Activated CD4-positive, CD25-positive, alpha-beta regulatory T cell (primary cell): ENCODE measurements around the gene AKAP10.
"Not testable (repeated sequence)": the region's sequence is repeated elsewhere in the genome, so short reads cannot be mapped to it uniquely, and the experiment has no call there.

ENCODE experiments used
- DNase-seq, 4 experiments: peaks; one replicate each; lab custom pipeline; 2025; lab: John Stamatoyannopoulos, UW

The AKAP10 gene

GRCh38 chr17:19933628-19934027 is 44.0 kb downstream of the AKAP10 start:
- no peak for DNase-seq

GRCh38 chr17:19933221-19933620 is 44.4 kb downstream of the AKAP10 start:
- no peak for DNase-seq

GRCh38 chr17:19928299-19928698 is 49.3 kb downstream of the AKAP10 start:
- no peak for DNase-seq

GRCh38 chr17:19915245-19915978 is 62.2 kb downstream of the AKAP10 start:
- DNase-seq = no peak

DNA sequence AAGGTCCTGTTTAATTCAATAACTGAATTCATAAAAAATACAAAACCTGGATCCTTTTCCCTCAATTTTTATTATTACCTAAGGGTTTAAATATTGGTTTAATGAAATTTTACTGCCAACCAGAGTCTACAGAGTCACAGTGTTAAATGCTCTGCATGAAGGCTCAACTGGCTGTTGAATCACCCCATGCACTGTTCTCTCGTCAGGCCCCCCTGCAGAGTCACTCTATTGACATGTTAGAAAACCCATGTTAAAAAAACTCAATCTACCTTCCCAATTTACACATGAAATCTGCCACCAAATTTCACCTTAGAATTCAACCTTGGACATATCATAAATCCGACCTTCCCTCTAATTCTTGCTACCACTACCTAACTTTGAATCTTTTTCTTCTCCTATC is 66.6 kb downstream of the AKAP10 start:
- DNase-seq = no peak

GRCh38 chr17:19909139-19909538 is 68.5 kb downstream of the AKAP10 start:
- DNase-seq = no peak

- DNase-seq = no peak
Observed at GRCh38 chr17:19905502-19905901, 72.1 kb downstream of the AKAP10 start.

- no peak for DNase-seq
Observed at GRCh38 chr17:19904924-19905323, 72.7 kb downstream of the AKAP10 start.

- no peak for DNase-seq
Observed at GRCh38 chr17:19904412-19904811, 73.2 kb downstream of the AKAP10 start.

DNA sequence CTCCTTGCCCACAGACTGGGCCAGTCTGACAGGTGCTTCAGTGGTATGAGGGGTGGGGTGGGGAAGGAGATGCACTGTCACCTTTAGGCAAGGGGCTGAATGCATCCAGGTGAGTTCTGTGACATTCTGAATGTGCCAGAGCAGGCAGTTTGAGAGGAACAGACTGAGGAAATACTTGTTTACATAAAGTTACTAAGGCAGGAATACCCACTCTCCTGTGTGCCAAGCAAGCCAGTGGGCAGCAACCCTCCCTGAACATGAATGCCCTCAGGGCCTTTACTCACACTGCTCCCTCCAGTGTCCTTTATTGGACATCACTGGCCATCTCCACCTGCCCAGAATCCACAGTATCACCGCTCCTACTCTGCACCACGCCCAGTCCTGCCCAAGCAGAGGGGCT is 76.8 kb downstream of the AKAP10 start:
- no peak for DNase-seq

GRCh38 chr17:19897903-19898302 is 79.7 kb downstream of the AKAP10 start:
- DNase-seq = no peak

DNA sequence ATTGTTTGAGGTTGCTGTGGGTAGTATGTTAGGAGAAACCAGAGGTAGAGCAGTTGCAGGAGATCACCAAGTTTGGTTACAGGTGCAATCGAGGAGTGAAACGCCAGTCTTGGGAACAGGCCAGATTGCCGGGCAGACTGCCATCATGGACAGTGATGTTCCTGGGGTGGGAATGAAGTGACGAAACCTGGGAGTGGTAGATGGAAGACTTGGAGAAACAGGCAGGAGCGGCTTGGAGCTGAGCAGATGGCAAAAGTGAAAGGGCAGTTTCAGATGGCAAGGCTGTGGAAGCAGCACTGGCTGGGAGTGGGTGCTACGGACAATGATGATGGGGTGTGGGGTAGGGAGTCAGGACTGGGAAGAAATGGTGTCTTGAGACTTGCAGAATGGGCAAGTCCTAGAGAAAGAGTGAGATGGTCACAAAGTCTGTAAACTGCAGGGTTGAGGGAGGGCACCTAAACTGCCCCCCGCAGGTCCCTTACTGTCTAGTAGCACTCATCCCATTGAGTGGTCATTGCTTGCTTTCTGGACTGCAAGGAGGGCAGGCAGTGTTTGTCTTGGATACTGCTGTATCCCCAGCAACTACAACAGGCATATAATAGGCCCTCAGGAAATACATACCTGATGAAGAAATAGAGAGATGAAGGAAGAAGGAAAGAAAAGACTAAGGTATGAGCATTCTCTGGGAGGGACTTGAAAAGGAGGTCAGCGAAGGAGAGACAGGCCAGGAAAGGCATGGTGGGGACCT is 80.4 kb downstream of the AKAP10 start:
- no peak for DNase-seq

DNA sequence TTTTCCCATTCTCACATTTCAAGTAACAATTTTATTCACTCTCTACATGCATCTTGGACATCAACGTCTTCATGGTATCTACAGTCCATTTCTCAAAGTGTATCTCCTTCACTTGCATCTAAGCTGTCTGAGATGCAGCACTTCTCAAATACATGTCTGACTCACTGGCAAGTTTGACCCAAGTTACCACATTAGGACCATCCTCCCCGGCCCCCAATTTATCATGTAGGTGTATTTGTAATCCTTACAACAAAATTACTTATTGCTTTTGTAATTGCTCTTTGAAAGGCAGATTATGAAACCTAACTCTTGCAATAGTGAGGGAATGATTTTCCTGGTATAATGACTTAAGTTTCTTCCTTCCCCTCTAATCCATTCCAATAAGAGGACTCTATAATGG is 80.9 kb downstream of the AKAP10 start:
- no peak for DNase-seq

DNA sequence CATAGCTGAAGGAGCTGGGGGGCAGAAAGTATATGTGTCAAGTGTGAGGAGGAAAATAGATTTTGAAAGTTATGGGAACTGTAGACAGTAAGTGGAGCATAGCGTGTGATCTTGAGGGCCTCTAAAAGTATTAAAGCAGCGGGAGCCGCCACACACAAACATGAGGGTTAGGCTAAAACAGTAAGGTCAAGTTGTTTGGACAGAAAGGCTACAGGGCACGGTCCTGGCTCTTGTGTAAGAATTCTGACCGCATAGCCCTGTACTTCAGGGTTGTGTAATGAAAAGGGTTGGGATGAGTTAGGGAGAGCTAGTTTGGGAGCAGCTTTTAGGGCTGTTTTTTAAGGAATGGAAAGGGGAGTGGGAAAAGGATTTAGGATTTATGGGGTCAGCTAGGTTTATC is 87.1 kb downstream of the AKAP10 start:
- DNase-seq = not testable (repeated sequence)

DNA sequence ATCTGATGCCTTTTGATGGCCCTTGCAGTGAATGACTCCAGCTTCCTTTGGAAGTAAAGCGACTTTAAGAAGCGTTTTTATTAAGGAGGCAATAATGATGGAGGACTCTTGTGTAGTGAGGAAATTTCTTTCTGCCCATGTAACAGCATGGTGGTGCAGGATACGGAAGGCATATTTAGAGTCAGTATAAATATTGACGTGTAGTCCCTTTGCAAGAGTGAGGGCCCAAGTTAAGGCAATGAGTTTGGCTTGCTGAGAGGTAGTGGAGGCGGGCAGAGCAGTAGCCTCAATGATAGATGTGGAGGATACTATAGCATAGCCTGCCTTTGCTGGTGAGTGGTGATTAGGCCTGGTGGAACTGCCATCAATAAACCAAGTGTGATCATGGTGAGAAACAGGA is 87.6 kb downstream of the AKAP10 start:
- not testable (repeated sequence) for DNase-seq

GRCh38 chr17:19886116-19886515 is 91.5 kb downstream of the AKAP10 start:
- DNase-seq = no peak

GRCh38 chr17:19883537-19884215 is 94.0 kb downstream of the AKAP10 start:
- no peak for DNase-seq

GRCh38 chr17:19880393-19880792 is 97.2 kb downstream of the AKAP10 start:
- DNase-seq = no peak

DNA sequence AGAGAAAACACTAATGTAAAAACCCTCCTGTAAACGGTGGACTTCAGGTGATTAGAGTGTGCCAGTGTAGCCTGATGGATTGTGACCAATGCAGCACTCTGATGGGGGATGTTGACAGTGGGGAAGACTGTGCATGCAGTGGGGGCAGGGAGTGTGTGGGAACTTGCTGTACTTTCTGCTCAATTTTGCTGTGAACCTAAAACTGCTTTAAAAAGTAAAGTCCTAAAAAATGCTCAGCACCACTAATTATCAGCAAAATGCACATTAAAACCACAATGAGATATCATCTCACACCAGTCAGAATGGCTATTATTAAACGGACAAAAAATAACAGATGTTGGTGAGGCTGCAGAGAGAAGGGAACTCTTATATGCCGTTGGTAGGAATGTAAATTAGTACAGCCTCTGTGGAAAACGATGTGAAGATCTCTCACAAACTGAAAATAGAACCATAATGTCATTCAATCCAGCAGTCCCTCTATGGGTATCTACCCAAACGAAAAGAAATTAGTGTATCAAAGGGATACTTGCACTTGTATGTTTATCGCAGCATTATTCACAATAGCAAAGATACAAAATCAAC is 100.2 kb downstream of the AKAP10 start:
- DNase-seq = no peak

DNA sequence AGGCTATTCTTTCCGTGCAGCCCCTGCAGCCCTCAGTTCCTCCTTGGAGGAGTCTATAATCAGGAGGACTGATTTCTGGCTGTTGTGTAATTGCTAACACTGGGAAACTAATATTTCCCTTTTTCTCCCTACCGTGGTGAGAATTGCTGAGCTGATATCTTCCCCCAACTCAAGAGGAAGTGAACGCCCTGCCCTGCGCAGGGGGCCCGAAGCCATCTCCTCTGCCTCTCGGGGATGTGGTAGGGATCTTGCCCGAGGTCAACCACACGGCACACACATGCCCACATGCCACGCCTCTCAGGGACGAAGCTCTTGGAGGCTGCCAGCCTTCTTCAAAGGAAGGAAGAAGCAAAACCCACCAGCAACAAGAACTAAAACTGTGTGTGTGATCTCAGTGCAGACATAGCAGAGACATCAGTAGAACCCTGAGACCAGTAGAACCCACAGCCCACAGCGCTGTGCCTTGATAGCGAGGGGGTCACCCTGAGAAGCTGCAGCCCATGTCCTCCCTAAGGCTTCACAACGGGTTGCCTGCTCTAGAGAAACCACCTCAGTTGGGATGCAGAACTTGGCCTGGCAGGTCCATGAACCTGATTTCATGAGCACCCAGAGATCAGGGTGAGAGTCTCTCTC is 101.0 kb downstream of the AKAP10 start:
- peak in 1 of 4 experiments; percentile 9 for DNase-seq

GRCh38 chr17:19874256-19874655 is 103.4 kb downstream of the AKAP10 start:
- DNase-seq = no peak

DNA sequence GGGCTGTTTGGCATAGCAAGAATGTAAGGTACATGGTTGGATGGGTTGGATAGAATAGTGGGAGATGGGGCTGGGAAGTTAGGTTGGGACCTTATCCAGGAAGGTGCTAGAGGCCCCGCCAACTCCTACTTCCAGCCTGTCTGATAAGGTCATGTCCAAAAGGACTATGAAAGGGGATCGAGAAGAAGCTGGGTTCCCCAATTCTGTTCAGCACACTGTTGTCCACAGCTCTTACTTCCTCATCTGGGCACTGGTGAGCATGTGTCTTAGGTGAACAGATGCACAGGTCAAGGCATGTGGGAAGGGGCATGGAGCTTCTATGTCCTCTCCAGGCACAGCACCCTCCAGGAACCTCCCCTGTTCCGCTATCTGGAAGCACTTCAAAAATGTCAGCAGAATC is 104.3 kb downstream of the AKAP10 start:
- no peak for DNase-seq
